Occipital lobe (tissue), 2 donors: ENCODE data around the gene ABCA4. TPM values are rescaled to one million over a fixed set of nuclear protein-coding genes. Genes with fewer than 3 reads are reported as not detected.
"Not testable (repeated sequence)": the region's sequence is repeated elsewhere in the genome, so short reads cannot be mapped to it uniquely, and the experiment has no call there.

Experiments used
- DNase-seq: peaks from one replicate; lab custom pipeline; 2025; lab: John Stamatoyannopoulos, UW
- total RNA-seq: library from RNA; depleted of rRNA; stranded (reverse); fragments of >200 nt; gene quantifications from one replicate; pipeline ENCODE4 v1.2.3, GENCODE V29; 2014

ABCA4 gene
- total RNA-seq, 1 donor from 2014 or later = 0.94 TPM

GRCh38 chr1:93958032-93958725, 162.8 kb downstream of the ABCA4 start:
- no peak for DNase-seq

DNA sequence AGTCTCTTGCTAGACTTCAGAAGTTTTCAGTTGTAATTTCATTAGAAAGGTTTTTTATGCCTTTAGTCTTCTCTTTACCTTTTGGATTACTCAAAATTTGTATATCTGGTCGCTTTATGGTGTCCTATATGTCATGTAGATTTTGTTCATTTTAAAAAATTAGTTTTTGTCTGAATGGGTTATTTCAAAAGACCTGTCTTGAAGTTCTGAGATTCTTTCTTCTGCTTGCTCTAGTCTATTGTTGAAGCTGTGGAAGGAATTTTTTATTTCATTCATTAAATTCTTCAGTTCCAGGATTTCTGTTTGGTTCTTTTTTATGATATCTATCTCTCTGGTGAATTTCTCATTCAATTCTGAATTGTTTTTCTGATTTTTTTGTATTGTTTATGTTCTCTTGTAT, 165.2 kb downstream of the ABCA4 start:
- DNase-seq = no peak

GRCh38 chr1:93947002-93947686, 173.8 kb downstream of the ABCA4 start:
- not testable (repeated sequence) for DNase-seq

Other genes with a start within 250 kb of the ABCA4 start
- 38.4 TPM for gene DNTTIP2, start 241.9 kb downstream of the ABCA4 start, total RNA-seq
- 13.3 TPM for gene GCLM, start 211.7 kb downstream of the ABCA4 start, total RNA-seq
- gene ARHGAP29, start 116.4 kb upstream of the ABCA4 start, total RNA-seq = 15.4 TPM